ENCODE results near the gene PACRG. TPM values are rescaled to one million over a fixed set of nuclear protein-coding genes. Genes with fewer than 3 reads are reported as not detected.

The PACRG gene
- total RNA-seq, 1 experiment from 2014 or later, result 0.44 TPM

GRCh38 chr6:163341224-163342061 lies 613.7 kb downstream of the PACRG start:
- Mint-ChIP-seq H3K4me1 (peaks cover 26% of the 10 kb centered on the region), H3K36me3 (no peaks in the 10 kb centered on the region), H3K9me3 (no peaks in the 10 kb centered on the region), H3K27ac (no peak overlapping the region), H3K4me3 (no peak overlapping the region), H3K27me3 (ENCODE audit: low read depth) (peaks cover 17% of the 10 kb centered on the region)
- POLR2A ChIA-PET, result no interaction called here
- CTCF ChIA-PET, result interaction anchor here (1.0 kb wide), 1 partner anchor 11 kb away, joined by 3 read pairs; no protein-coding TSS in a partner anchor
- TF ChIP-seq HMGA2 (CRISPR knock-in tag; IDR thresholded peaks at IDR 0.05) (no peak), JUN (CRISPR knock-in tag; IDR thresholded peaks at IDR 0.05) (no peak), ZNF423 (CRISPR knock-in tag; IDR thresholded peaks at IDR 0.05) (no peak), NR3C1 (CRISPR knock-in tag; conservative IDR thresholded peaks at IDR 0.05; ENCODE audit: low read depth) (no peak), NR2C2 (CRISPR knock-in tag; IDR thresholded peaks at IDR 0.05) (no peak), ATF6 (CRISPR knock-in tag; IDR thresholded peaks at IDR 0.05) (no peak), TEAD1 (CRISPR knock-in tag; IDR thresholded peaks at IDR 0.05) (no peak), AFF4 (CRISPR knock-in tag; IDR thresholded peaks at IDR 0.05; ENCODE audit: borderline replicate concordance) (no peak), SMAD4 (CRISPR knock-in tag; IDR thresholded peaks at IDR 0.05) (no peak), USF2 (CRISPR knock-in tag; IDR thresholded peaks at IDR 0.05) (no peak), JAZF1 (CRISPR knock-in tag; IDR thresholded peaks at IDR 0.05) (no peak)
- no peak for ATAC-seq
- DNase-seq (ENCODE audit: low spot score), result no peak

- Mint-ChIP-seq H3K27me3 (ENCODE audit: low read depth) (peaks cover 10% of the 10 kb centered on the region), H3K9me3 (no peaks in the 10 kb centered on the region), H3K4me1 (peaks cover 23% of the 10 kb centered on the region), H3K27ac (no peak overlapping the region), H3K4me3 (no peak overlapping the region), H3K36me3 (no peaks in the 10 kb centered on the region)
- ChIA-PET CTCF (no interaction called here), POLR2A (no interaction called here)
- ATAC-seq (no peak), DNase-seq (ENCODE audit: low spot score) (no peak)
- TF ChIP-seq RORB (CRISPR knock-in tag; IDR thresholded peaks at IDR 0.05) (no peak), ZNF532 (CRISPR knock-in tag; IDR thresholded peaks at IDR 0.05; ENCODE audit: borderline replicate concordance) (no peak), OVOL2 (CRISPR knock-in tag; IDR thresholded peaks at IDR 0.05; ENCODE audit: borderline replicate concordance) (no peak), GRHL2 (CRISPR knock-in tag; IDR thresholded peaks at IDR 0.05; ENCODE audit: insufficient replicate concordance, severe bottlenecking) (no peak), TCF7 (CRISPR knock-in tag; IDR thresholded peaks at IDR 0.05; ENCODE audit: low read depth) (no peak), SP1 (CRISPR knock-in tag; conservative IDR thresholded peaks at IDR 0.05) (no peak), ZNF512 (CRISPR knock-in tag; IDR thresholded peaks at IDR 0.05; ENCODE audit: borderline replicate concordance) (no peak), ZNF671 (CRISPR knock-in tag; IDR thresholded peaks at IDR 0.05) (no peak)
Measured at GRCh38 chr6:163342571-163343539, 615.1 kb downstream of the PACRG start.
